Aortic smooth muscle cell (primary cell): ENCODE results near the gene RIN1. TPM values are rescaled to one million over a fixed set of nuclear protein-coding genes. Genes with fewer than 3 reads are reported as not detected.

Experiments used
- total RNA-seq: library from RNA; depleted of rRNA; stranded (reverse); fragments of >200 nt; gene quantifications from 2 replicates; pipeline ENCODE4 v1.2.3, GENCODE V29; 2014

RIN1 gene, protein sequence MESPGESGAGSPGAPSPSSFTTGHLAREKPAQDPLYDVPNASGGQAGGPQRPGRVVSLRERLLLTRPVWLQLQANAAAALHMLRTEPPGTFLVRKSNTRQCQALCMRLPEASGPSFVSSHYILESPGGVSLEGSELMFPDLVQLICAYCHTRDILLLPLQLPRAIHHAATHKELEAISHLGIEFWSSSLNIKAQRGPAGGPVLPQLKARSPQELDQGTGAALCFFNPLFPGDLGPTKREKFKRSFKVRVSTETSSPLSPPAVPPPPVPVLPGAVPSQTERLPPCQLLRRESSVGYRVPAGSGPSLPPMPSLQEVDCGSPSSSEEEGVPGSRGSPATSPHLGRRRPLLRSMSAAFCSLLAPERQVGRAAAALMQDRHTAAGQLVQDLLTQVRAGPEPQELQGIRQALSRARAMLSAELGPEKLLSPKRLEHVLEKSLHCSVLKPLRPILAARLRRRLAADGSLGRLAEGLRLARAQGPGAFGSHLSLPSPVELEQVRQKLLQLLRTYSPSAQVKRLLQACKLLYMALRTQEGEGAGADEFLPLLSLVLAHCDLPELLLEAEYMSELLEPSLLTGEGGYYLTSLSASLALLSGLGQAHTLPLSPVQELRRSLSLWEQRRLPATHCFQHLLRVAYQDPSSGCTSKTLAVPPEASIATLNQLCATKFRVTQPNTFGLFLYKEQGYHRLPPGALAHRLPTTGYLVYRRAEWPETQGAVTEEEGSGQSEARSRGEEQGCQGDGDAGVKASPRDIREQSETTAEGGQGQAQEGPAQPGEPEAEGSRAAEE
- 19.5 and 25.9 TPM in 2 replicates for total RNA-seq

DNA sequence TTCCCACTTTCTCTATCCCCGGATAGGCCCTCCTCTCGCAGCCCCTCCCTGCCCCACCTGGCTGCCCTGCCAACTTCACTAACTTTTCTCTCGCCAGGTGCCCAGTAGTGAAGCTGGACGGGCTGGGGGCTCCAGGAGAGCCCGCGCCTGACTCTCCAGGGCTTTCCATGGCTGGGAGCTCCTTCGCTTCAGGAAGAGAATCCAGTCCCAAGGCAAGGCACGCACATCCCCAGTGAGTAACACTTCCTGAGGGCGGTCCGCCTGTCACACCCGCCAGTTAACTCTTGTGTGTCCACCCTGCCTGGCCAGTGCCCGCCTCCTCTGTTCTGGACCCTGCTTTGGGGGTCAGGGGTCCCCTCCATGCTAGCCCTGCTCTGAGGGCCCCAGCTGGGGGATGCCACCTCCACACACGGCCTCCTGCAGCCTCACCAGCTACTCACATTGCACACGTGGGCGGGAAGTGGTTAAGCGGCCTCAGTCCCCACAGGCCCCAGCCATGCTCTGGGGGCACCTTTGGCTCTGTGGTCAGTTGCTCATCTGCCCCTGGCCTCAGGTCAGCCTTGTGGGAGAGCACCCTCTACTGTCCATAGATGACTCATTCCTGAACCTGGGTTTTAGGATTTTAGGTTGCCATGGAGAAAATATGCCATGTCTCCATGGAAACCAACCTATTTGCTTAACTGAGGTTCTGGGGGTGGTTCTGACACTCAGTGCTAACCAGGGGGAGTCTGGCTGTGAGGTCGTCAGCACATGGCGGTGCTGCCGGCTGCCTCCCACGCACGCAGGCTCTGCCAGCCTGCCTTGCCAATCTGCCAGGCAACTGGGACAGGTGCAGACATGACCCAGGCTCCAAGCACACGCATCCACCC lies at the start of gene RIN1:
TSS of gene RIN1 (minus strand) at position 201 of the 869 bp plus-strand sequence. CDS start at position 169, 32 bp downstream.

DNA sequence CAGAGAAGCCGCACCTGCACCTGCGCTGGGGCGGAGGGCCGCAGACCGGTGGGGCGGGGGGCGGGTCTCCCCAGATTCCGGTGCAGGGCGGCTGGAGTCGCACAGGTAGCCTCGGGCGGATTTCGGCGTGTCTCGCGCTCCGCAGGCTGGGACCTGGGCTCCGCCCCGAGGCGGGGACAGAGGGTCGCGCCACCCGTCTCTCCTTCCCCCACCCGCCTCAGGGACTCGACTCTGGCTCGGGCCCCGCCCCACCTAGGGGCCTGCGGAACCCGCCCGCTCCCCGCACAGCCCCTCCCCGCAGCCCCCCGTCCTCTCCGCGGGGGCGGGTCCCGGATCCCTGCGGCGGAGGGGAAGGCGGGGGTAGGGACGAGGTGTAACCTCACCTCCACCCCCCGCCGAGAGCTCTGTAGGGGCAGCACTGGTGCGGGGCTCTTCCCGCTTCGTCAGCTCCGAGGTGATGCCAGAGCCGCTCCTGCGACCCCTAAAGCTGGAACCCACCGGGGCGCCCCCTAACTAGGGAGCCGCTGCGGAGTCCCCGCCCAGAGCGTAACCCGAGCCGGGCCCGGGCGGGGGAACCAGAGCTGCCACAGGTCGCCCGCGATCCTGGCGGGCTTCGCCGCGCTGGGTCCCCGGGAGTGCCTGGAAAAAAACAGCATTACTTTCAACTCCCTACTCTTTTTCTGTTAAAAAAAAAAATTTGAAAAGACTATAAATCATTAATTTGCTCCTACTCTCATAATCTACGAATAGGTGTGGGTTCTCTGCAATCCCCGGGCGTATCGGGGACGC lies 35.6 kb upstream of the RIN1 start, which contains the start of gene SLC29A2:
TSS of gene SLC29A2 (minus strand) at position 134 of the 789 bp plus-strand sequence. CDS start 169 bp downstream, outside the sequence.

DNA sequence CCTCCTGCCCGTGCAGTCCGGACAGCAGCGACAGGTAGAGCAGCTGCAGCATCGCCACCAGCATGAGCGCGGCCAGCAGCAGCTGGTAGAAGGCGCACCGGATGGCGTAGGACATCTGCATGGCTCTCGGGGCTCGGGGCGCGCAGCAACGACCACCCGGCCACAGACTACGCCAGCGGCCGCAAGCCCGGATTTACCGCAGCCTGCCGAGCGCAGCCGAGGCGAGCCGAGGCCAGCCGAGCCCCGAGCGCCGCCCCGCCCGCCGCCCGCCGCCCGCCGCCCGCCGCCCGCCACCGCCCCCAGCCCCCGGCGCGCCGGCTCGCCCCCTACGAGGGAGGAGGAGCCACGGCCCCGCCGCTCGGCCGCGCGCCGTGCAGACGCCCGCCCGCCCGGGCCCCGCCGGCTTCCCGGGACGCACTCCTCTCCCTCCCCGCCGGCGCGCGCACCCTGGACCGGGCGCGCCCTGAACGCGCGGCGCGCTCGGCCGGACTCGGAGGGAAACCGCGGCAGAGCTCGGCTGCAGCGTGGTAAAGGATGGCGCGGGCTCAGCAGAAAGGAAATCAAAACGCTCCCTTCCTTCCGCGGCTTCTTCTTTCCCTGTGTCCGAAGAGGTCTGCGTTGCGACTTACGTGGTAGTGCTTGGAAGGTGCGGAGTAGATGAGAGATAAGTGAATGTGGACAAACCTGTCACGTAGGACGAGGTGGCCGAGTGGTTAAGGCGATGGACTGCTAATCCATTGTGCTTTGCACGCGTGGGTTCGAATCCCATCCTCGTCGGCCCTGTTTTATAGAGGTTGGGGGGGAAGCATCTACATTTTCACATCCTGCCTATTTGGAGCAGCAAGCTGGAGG lies 11.4 kb upstream of the RIN1 start, which contains the start of gene B4GAT1:
TSS of gene B4GAT1 (minus strand) at position 205 of the 852 bp plus-strand sequence. CDS start at position 121, 84 bp downstream.

DNA sequence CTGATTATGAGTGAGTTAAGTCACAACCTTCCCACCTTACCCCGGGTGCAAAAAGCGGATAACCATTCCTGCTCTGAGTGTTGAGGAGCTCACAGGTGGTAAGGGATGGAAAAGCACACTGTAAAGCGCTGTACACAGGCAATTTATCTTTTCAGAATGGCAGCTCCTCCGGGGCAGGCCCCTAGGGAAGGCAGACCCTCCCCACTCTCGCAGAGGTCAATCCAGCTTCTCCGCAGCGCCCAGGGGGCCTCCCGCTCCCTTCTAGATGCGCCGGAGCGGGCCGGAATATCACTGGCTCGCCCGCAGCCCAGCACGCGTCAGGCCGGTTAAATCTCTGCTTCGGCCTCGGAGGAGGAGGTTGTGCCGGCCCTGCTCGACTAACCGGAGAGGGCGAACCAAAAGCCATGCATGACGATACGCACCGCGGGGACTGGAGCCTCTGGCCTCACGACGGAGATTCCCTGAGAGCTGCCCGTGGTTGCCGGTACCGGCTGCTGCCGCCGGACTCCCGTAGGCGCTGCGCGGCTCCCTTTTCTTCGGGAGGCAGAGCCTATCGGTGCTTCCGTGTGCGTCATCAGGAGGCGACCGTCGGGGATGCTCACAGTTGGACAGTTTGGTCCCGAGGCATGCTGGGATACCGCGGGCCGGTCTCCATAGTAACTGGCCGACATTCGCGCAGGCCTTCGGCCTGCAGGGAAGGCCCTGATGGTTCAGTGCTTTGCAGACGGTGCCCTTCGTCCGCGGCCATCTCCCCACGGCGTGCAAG lies 8.5 kb upstream of the RIN1 start, which contains the start of gene BRMS1:
TSS of gene BRMS1 (minus strand) at position 555 of the 766 bp plus-strand sequence. CDS start 2,870 bp downstream, outside the sequence.

DNA sequence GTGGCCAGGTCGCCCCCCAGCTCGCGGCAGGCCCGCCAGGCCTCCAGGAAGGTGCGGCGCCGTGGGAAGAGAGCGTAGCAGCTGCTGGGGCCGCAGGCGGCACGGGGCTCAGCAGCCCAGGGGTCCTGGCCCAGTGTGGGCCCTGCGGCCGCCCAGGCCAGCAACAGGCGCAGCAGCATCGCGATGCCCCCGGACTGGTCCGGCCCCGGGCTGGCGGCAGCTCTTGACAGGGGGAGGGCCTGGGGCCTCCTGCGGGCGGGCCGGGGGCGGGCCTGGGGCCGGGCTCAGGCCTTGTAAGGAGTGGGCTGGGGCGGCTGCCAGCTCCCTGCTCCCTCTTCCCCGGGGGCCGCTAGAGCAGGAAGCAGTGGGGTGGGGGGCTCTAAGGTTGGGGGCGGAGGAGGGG lies 19.4 kb downstream of the RIN1 start, which contains the start of gene CD248:
TSS of gene CD248 (minus strand) at position 196 of the 403 bp plus-strand sequence. CDS start at position 179, 17 bp downstream.

DNA sequence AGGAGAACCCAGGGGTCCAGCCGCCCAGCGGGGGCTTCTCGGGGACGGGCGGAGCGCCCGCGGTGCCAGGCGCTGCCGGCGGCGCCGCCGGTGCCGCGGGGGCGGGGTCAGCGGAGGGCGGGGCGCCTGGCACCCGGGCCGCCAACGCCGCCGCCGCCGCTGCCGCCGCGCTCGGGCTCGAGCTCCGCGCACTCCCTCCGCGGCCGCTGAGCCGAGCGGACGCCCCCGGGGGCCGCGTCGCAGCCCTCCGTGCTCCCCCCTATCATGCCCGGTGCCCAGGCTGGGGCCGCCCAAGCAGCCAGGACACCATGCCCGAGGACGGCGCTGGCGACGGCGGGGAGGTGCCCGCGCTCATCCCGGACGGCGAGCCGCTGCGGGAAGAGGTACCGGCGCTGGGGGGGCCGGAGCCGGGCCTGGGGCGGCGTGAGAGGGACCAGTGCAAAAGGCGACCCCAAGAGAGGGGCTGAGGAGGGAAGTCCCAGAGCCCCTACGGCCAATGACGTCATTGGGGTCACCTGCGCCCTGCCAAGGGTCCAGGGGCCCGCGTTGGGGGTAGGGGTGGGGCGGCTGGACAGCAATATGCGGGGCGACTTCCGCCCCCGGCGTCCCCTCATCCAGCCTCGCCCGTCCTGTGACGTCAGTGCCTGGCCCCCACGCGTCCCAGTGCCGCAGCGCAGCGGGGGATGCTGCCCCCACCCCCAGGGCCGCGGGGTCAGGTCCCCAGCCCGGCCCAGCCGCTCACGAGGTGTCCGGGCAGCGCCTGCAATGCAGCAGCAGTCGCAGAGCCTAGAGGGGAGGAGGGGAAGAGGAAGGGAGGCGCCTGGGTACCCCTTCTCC lies 44.3 kb downstream of the RIN1 start, which contains the start of gene TMEM151A:
TSS of gene TMEM151A (plus strand) at position 189 of the 837 bp plus-strand sequence. CDS start at position 309, 120 bp downstream.

DNA sequence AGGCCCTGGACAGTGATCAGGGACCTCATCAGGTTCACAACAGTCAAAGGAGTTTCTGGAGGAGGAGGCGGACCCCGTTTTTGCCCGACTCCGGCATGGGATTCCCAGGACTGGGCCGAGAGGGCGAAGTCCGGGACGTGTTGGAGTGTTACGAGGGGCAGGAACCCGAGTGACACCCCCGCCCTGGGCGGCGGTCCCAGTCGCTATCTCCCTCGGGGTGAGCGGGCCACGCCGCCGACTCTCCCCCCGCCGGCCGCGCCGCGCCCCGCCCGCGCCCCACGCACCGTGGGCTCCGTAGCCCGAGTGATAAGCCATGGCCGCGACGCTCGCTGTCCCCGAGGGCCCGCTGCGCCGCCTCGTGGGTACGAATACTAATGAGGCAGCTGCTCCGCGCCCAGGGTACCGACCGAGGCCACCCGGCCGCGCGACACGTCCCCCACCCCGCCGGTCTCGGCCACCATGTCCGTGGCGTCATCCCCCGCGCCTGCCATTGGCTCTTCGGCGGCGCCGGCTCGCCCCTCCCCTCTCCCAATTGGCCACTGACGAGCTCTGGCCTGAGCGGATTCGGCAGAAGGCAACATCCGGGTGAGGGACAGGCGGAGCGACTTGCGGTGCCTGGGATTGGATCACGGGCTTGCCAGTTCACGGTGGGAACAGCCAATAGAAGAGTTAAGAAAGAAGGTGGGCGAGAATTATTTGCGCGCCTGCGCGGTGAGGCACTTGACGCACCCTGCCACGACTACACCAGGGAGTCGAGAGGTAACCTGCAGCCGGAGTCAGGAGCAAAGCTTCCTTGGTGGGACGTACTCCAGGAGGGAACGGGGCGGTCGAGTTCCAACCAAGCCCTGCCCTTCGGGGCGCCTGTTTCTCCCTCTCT lies 47.3 kb downstream of the RIN1 start, which contains the start of gene YIF1A:
TSS of gene YIF1A (minus strand) at position 473 of the 877 bp plus-strand sequence. CDS start at position 315, 158 bp downstream.

Other genes starting within 250 kb of the RIN1 start
- 14.9 and 17.7 TPM in 2 replicates for gene KLC2, start 78.7 kb downstream of the RIN1 start, total RNA-seq
- gene RAB1B, start 67.8 kb downstream of the RIN1 start, total RNA-seq = 93.0 and 102 TPM in 2 replicates
- 0.37 and 0.40 TPM in 2 replicates for gene CNIH2, start 58.3 kb downstream of the RIN1 start, total RNA-seq
- gene YIF1A, start 47.3 kb downstream of the RIN1 start, total RNA-seq = 143 and 183 TPM in 2 replicates
- 0.13 and 0.25 TPM in 2 replicates for gene TMEM151A, start 44.5 kb downstream of the RIN1 start, total RNA-seq
- 21.9 and 23.3 TPM in 2 replicates for gene CD248, start 19.4 kb downstream of the RIN1 start, total RNA-seq
- 50.1 and 58.0 TPM in 2 replicates for gene BRMS1, start 8.7 kb upstream of the RIN1 start, total RNA-seq
- gene B4GAT1, start 11.2 kb upstream of the RIN1 start, total RNA-seq = 38.4 and 46.9 TPM in 2 replicates
- under 0.01 and 0.12 TPM in 2 replicates for gene SLC29A2, start 35.3 kb upstream of the RIN1 start, total RNA-seq
- not detected in 2 replicates for gene NPAS4, start 84.6 kb upstream of the RIN1 start, total RNA-seq
- 32.0 and 32.1 TPM in 2 replicates for gene MRPL11, start 102.4 kb upstream of the RIN1 start, total RNA-seq
- gene PELI3, start 130.5 kb upstream of the RIN1 start, total RNA-seq = 11.1 TPM in 2 replicates
- 41.3 and 58.4 TPM in 2 replicates for gene DPP3, start 144.0 kb upstream of the RIN1 start, total RNA-seq
- gene BBS1, start 174.2 kb upstream of the RIN1 start, total RNA-seq = 25.4 and 28.5 TPM in 2 replicates
- gene ZDHHC24, start 209.6 kb upstream of the RIN1 start, total RNA-seq = 8.8 and 10.6 TPM in 2 replicates
- 0.06 TPM in 1 of 2 replicates, not detected in the other for gene ACTN3, start 210.5 kb upstream of the RIN1 start, total RNA-seq
- gene CTSF, start 232.2 kb upstream of the RIN1 start, total RNA-seq = 8.1 and 8.6 TPM in 2 replicates